ENCODE results near the gene GHDC. TPM values are rescaled to one million over a fixed set of nuclear protein-coding genes. Genes with fewer than 3 reads are reported as not detected.

Gene GHDC
- total and polyA plus RNA-seq, 2 donors (not counting 3 experiments of a cell fraction or from before 2014, with no cell fraction given): 9.8 to 11.2 TPM

DNA sequence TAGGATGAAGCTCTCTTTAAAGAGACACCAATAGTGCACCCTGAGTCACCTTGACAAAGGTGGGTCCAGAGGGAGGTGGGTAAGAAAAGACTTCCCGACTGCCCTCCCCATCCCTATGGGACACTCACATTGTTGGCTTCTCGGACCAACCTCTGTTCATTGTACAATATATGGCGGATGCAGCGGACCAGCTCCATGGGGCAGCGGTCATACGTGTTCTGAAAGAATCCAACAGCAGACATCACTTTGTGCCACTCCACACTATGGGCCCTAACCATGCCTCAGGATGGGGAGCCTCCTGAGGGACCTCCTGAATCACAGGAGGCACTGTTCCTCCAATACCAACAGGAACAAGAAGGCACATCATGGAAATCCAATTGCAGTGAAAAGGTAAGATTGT is 30.4 kb upstream of the GHDC start:
- Histone ChIP-seq H4K20me1 (replicated peaks; ENCODE audit: control insufficient read depth, extremely low read depth, insufficient read depth, low read length) (no peaks in the 10 kb centered on the region), H3K9me1 (replicated peaks; ENCODE audit: control insufficient read depth, extremely low read depth, insufficient read depth, low read length) (no peaks in the 10 kb centered on the region), H3K9ac (replicated peaks; ENCODE audit: extremely low read depth, insufficient read depth, low read length) (no peak overlapping the region), H3K4me1 (ENCODE audit: control insufficient read depth, extremely low read depth, insufficient read depth, low read length) (peaks cover 17% of the 10 kb centered on the region), H3K9me3 (replicated peaks; ENCODE audit: control insufficient read depth, insufficient read depth, low read length) (no peaks in the 10 kb centered on the region), H3K4me3 (replicated peaks in 1 of 3; ENCODE audit: insufficient read depth in 1 of 3, low read depth in 1 of 3, low read length in 3 of 3) (no peak overlapping the region), H3K27me3 (ENCODE audit: control insufficient read depth in 2 of 2, insufficient read depth in 2 of 2, low read length in 2 of 2) (no peaks in the 10 kb centered on the region), H3K27ac (ENCODE audit: insufficient read depth, low read depth, low read length) (no peak overlapping the region), H3K4me2 (ENCODE audit: insufficient read depth, low read length) (no peak overlapping the region), H3K36me3 (ENCODE audit: control insufficient read depth in 2 of 2, extremely low read depth in 1 of 2, insufficient read depth in 2 of 2, low read length in 2 of 2) (peaks cover 5 to 22% of the 10 kb centered on the region in 2 experiments), H2AFZ (ENCODE audit: low read depth, low read length) (no peak overlapping the region), H3K79me2 (ENCODE audit: control insufficient read depth, insufficient read depth, low read length) (no peaks in the 10 kb centered on the region)
- DNase-seq (ENCODE audit: low read depth, low spot score) (no peak), FAIRE-seq (no peak)
- CTCF ChIA-PET: interaction anchor here (0.8 to 1.0 kb wide), 2 partner anchors 87 to 303 kb away, joined by 3 read pairs; no protein-coding TSS in a partner anchor
- dilution Hi-C loops (cut with MboI; ENCODE audit: extremely low pct_ligation_motif_present, low sequenced_read_pairs) (no loop called here), intact Hi-C loops (cut with micrococcal nuclease) (loop anchor here (5.0 kb wide), 1 partner anchor 183 kb away; no protein-coding TSS in a partner anchor)
- POLR2A ChIA-PET: no interaction called here
- TF ChIP-seq, protein P1, sequence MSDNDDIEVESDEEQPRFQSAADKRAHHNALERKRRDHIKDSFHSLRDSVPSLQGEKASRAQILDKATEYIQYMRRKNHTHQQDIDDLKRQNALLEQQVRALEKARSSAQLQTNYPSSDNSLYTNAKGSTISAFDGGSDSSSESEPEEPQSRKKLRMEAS (IDR thresholded peaks at IDR 0.05; ENCODE audit: insufficient read depth, insufficient read length): no peak
- TF ChIP-seq FOS (IDR thresholded peaks at IDR 0.05; ENCODE audit: borderline replicate concordance, insufficient read depth, low read length) (no peak), POLR2A (IDR thresholded peaks at IDR 0.05; ENCODE audit: low read depth, low read length) (no peak), MYC (IDR thresholded peaks at IDR 0.05; ENCODE audit: low read depth, low read length) (no peak), POLR2AphosphoS5 (IDR thresholded peaks at IDR 0.05; ENCODE audit: insufficient read depth, low read depth, low read length) (no peak), EZH2 (IDR thresholded peaks at IDR 0.05; ENCODE audit: borderline replicate concordance, low read depth, low read length, severe bottlenecking) (no peak), GATA2 (IDR thresholded peaks at IDR 0.05; ENCODE audit: insufficient read depth, insufficient read length, low read depth, low read length) (no peak), JUN (IDR thresholded peaks at IDR 0.05; ENCODE audit: borderline replicate concordance, insufficient read depth, insufficient read length, low read depth) (no peak)
- TF ChIP-seq, protein P2, sequence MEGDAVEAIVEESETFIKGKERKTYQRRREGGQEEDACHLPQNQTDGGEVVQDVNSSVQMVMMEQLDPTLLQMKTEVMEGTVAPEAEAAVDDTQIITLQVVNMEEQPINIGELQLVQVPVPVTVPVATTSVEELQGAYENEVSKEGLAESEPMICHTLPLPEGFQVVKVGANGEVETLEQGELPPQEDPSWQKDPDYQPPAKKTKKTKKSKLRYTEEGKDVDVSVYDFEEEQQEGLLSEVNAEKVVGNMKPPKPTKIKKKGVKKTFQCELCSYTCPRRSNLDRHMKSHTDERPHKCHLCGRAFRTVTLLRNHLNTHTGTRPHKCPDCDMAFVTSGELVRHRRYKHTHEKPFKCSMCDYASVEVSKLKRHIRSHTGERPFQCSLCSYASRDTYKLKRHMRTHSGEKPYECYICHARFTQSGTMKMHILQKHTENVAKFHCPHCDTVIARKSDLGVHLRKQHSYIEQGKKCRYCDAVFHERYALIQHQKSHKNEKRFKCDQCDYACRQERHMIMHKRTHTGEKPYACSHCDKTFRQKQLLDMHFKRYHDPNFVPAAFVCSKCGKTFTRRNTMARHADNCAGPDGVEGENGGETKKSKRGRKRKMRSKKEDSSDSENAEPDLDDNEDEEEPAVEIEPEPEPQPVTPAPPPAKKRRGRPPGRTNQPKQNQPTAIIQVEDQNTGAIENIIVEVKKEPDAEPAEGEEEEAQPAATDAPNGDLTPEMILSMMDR (IDR thresholded peaks at IDR 0.05; ENCODE audit: extremely low read depth in 1 of 2, insufficient read depth in 1 of 2, low read depth in 1 of 2, low read length in 2 of 2): no peak
- BruUV-seq (replicated peaks): no TSS peak

Measured in endothelial cell of umbilical vein (primary cell).